H9 (cell line): ENCODE results near the gene FBH1. TPM values are rescaled to one million over a fixed set of nuclear protein-coding genes. Genes with fewer than 3 reads are reported as not detected.

ENCODE experiments used
- DNase-seq: peaks from one replicate; pipeline ENCODE4 v3.0.0-alpha.2; 2017
- H2AFZ ChIP-seq: one replicate; pipeline ENCODE4 v1.6.1; 2013; ENCODE audit warnings: mild to moderate bottlenecking, low read length, control low read depth, moderate library complexity
- H2AK5ac ChIP-seq: 2 replicates; pipeline ENCODE4 v1.6.1; 2013; ENCODE audit warnings: low read length, control low read depth, mixed read lengths; ENCODE audit not compliant: insufficient read length
- H2BK120ac ChIP-seq: one replicate; pipeline ENCODE4 v1.6.1; 2013; ENCODE audit warnings: low read depth, mild to moderate bottlenecking, low read length, control low read depth, inconsistent platforms; ENCODE audit not compliant: poor library complexity, severe bottlenecking
- H2BK12ac ChIP-seq: 2 replicates; pipeline ENCODE4 v1.6.1; 2013; ENCODE audit warnings: low read length, control low read depth, mixed read lengths, low read depth; ENCODE audit not compliant: insufficient read length
- H2BK15ac ChIP-seq: 2 replicates; pipeline ENCODE4 v1.6.1; 2013; ENCODE audit warnings: low read depth, low read length, control low read depth
- H2BK20ac ChIP-seq: one replicate; pipeline ENCODE4 v1.6.1; 2013; ENCODE audit warnings: low read depth, mild to moderate bottlenecking, low read length, control low read depth, inconsistent platforms; ENCODE audit not compliant: poor library complexity, severe bottlenecking
- H2BK5ac ChIP-seq: 2 replicates; pipeline ENCODE4 v1.6.1; 2013; ENCODE audit warnings: low read length, control low read depth, mixed read lengths; ENCODE audit not compliant: insufficient read length
- H3K14ac ChIP-seq: 2 replicates; pipeline ENCODE4 v1.6.1; 2013; ENCODE audit warnings: low read length, control low read depth; ENCODE audit not compliant: insufficient read depth
- H3K18ac ChIP-seq: 2 replicates; pipeline ENCODE4 v1.6.1; 2013; ENCODE audit warnings: low read depth, mild to moderate bottlenecking, mixed read lengths, low read length, control low read depth; ENCODE audit not compliant: insufficient read length
- H3K23ac ChIP-seq: 2 replicates; pipeline ENCODE4 v1.6.1; 2013; ENCODE audit warnings: low read length, control low read depth, mixed read lengths, low read depth; ENCODE audit not compliant: insufficient read length
- H3K23me2 ChIP-seq: 2 replicates; pipeline ENCODE4 v1.6.1; 2013; ENCODE audit warnings: low read depth, mild to moderate bottlenecking, mixed read lengths, low read length, control low read depth; ENCODE audit not compliant: insufficient read length, poor library complexity, severe bottlenecking
- H3K27ac ChIP-seq: 2 replicates; pipeline ENCODE4 v1.5.1; 2013; ENCODE audit warnings: low read length, control low read depth, mixed read lengths, low read depth; ENCODE audit not compliant: insufficient read length
- H3K27me3 ChIP-seq: 2 replicates; pipeline ENCODE4 v1.6.1; 2013; ENCODE audit warnings: low read length, control low read depth, inconsistent platforms; ENCODE audit not compliant: insufficient read depth
- H3K4ac ChIP-seq: 2 replicates; pipeline ENCODE4 v1.6.1; 2013; ENCODE audit warnings: low read depth, mild to moderate bottlenecking, control low read depth, inconsistent platforms, low read length, moderate library complexity
- H3K4me1 ChIP-seq: 2 replicates; pipeline ENCODE4 v1.6.1; 2013; ENCODE audit warnings: low read length, control low read depth, inconsistent platforms; ENCODE audit not compliant: insufficient read depth
- H3K4me2 ChIP-seq: 2 replicates; pipeline ENCODE4 v1.6.1; 2013; ENCODE audit warnings: low read length, control low read depth, mixed read lengths; ENCODE audit not compliant: insufficient read length, insufficient read depth
- H3K56ac ChIP-seq: 2 replicates; pipeline ENCODE4 v1.6.1; 2013; ENCODE audit warnings: low read depth, mild to moderate bottlenecking, mixed read lengths, low read length, control low read depth; ENCODE audit not compliant: insufficient read length
- H3K79me1 ChIP-seq: 2 replicates; pipeline ENCODE4 v1.6.1; 2013; ENCODE audit warnings: low read depth, mild to moderate bottlenecking, moderate library complexity, low read length, control low read depth, inconsistent platforms; ENCODE audit not compliant: insufficient read depth, poor library complexity, severe bottlenecking
- H3K79me2 ChIP-seq: 2 replicates; pipeline ENCODE4 v1.6.1; 2013; ENCODE audit warnings: low read length, control low read depth, inconsistent platforms; ENCODE audit not compliant: insufficient read depth
- H3K9ac ChIP-seq: 2 replicates; pipeline ENCODE4 v1.6.1; 2013; ENCODE audit warnings: low read length, control low read depth, mixed read lengths; ENCODE audit not compliant: insufficient read length; ENCODE audit errors: extremely low read depth
- H3K9me3 ChIP-seq: one replicate; pipeline ENCODE4 v1.6.1; 2013; ENCODE audit warnings: low read depth, low read length, inconsistent platforms; ENCODE audit not compliant: control insufficient read depth
- H3T11ph ChIP-seq: one replicate; pipeline ENCODE4 v1.6.1; 2013; ENCODE audit warnings: mild to moderate bottlenecking, low read length, control low read depth, inconsistent platforms
- H4K20me1 ChIP-seq: one replicate; pipeline ENCODE4 v1.6.1; 2013; ENCODE audit not compliant: control insufficient read depth, insufficient read length, insufficient read depth
- H4K5ac ChIP-seq: 2 replicates; pipeline ENCODE4 v1.6.1; 2013; ENCODE audit warnings: low read depth, mild to moderate bottlenecking, mixed read lengths, low read length, control low read depth; ENCODE audit not compliant: insufficient read length
- H4K8ac ChIP-seq: replicated peaks from 2 replicates; pipeline ENCODE4 v1.6.1; 2013; ENCODE audit warnings: low read length, control low read depth, mixed read lengths, low read depth; ENCODE audit not compliant: insufficient read length
- H4K91ac ChIP-seq: 2 replicates; pipeline ENCODE4 v1.6.1; 2013; ENCODE audit warnings: low read depth, mild to moderate bottlenecking, moderate library complexity, mixed read lengths, low read length, control low read depth; ENCODE audit not compliant: insufficient read length
- H3K27ac Mint-ChIP-seq, 3 experiments: 2 replicates in 2 of 3; 3 replicates in 1 of 3; pipeline ENCODE4 v1.8.0; 2020 to 2021; ENCODE audit warnings: mixed read lengths in 3 of 3, mild to moderate bottlenecking in 1 of 3, moderate library complexity in 1 of 3
- H3K27me3 Mint-ChIP-seq: 2 replicates; pipeline ENCODE4 v1.8.0; 2021; ENCODE audit warnings: low read depth, mild to moderate bottlenecking, moderate library complexity, mixed read lengths
- H3K36me3 Mint-ChIP-seq, 3 experiments: 2 replicates in 2 of 3; 3 replicates in 1 of 3; pipeline ENCODE4 v1.8.0; 2020 to 2021; ENCODE audit warnings: low read depth in 3 of 3, mixed read lengths in 3 of 3; ENCODE audit not compliant: insufficient read depth in 1 of 3
- H3K4me1 Mint-ChIP-seq, 2 experiments: 2 replicates each; pipeline ENCODE4 v1.8.0; 2020; ENCODE audit warnings: mixed read lengths in 2 of 2
- H3K4me3 Mint-ChIP-seq, 2 experiments: 2 replicates in 1 of 2; 3 replicates in 1 of 2; pipeline ENCODE4 v1.8.0; 2020 to 2021; ENCODE audit warnings: mild to moderate bottlenecking in 2 of 2, mixed read lengths in 2 of 2, moderate library complexity in 1 of 2
- H3K9me3 Mint-ChIP-seq, 2 experiments: 2 replicates in 1 of 2; 3 replicates in 1 of 2; pipeline ENCODE4 v1.8.0; 2020; ENCODE audit warnings: mild to moderate bottlenecking in 2 of 2, mixed read lengths in 2 of 2, moderate library complexity in 1 of 2
- WGBS: extraction: QIAGEN DNeasy Blood & Tissue Kit; methylation state at CpG from one replicate; pipeline ENCODE4 v1.1.7; 2013; ENCODE audit warnings: missing lambda C conversion rate, low lambda C conversion rate, mixed read lengths; ENCODE audit not compliant: insufficient read length; ENCODE audit errors: extremely low coverage; 5-methylcytosine and 5-hydroxymethylcytosine counted together
- total RNA-seq: library from RNA; stranded (reverse); gene quantifications from 2 replicates; pipeline ENCODE4 v1.2.1, GENCODE V29; 2021
- TF ChIP-seq, protein P1 (sequence below): fragments of 200-600 bp; sonication (generic); conservative IDR thresholded peaks from 3 replicates; pipeline ENCODE4 v1.8.0; 2021; ENCODE audit warnings: antibody characterized with exemption, mild to moderate bottlenecking

The FBH1 gene
- total RNA-seq, 1 experiment from 2014 or later: 52.2 TPM

DNA sequence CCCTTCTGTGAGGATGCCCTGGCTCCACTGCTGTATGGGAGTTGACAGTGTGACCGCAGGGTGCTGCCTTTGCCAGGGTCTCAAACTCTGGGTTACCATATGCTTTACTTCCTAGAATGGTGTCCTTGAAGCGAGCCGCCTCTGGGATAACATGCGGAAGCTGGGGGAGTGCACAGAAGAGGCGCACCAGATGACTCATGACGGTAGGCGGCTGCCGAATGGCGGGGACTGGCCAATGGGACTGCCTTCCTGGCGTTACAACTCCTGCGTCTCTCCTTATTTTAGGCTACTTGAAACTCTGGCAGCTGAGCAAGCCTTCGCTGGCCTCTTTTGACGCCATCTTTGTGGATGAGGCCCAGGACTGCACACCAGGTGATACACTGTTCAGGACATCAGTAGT, 27.3 kb downstream of the FBH1 start:
- Mint-ChIP-seq H3K4me1 (no peaks in the 10 kb centered on the region), H3K9me3 (no peaks in the 10 kb centered on the region), H3K27me3 (no peaks in the 10 kb centered on the region), H3K27ac (no peak overlapping the region), H3K36me3 (peaks cover 48 to 95% (median 83%) of the 10 kb centered on the region in 3 experiments), H3K4me3 (no peak overlapping the region)
- Histone ChIP-seq H3K79me2 (no peaks in the 10 kb centered on the region), H3K9ac (no peak overlapping the region), H4K5ac (no peak overlapping the region), H3K23me2 (no peaks in the 10 kb centered on the region), H4K20me1 (no peaks in the 10 kb centered on the region), H3K18ac (no peak overlapping the region), H4K91ac (no peak overlapping the region), H2BK20ac (no peak overlapping the region), H2BK15ac (no peak overlapping the region), H3K4me2 (no peak overlapping the region), H2BK12ac (no peak overlapping the region), H3T11ph (no peak overlapping the region), H3K27me3 (no peaks in the 10 kb centered on the region), H4K8ac (no peak overlapping the region), H3K4me1 (no peaks in the 10 kb centered on the region), H2AFZ (no peak overlapping the region), H3K4ac (no peak overlapping the region), H3K79me1 (no peaks in the 10 kb centered on the region), H3K14ac (no peak overlapping the region), H3K9me3 (no peaks in the 10 kb centered on the region), H2BK120ac (no peak overlapping the region), H2BK5ac (no peak overlapping the region), H3K23ac (no peak overlapping the region), H3K27ac (no peak overlapping the region), H3K56ac (no peak overlapping the region), H2AK5ac (no peak overlapping the region)
- no peak for DNase-seq
- WGBS: no CpG with 5 or more reads among the region's 13 CpGs
- TF ChIP-seq, protein P1, sequence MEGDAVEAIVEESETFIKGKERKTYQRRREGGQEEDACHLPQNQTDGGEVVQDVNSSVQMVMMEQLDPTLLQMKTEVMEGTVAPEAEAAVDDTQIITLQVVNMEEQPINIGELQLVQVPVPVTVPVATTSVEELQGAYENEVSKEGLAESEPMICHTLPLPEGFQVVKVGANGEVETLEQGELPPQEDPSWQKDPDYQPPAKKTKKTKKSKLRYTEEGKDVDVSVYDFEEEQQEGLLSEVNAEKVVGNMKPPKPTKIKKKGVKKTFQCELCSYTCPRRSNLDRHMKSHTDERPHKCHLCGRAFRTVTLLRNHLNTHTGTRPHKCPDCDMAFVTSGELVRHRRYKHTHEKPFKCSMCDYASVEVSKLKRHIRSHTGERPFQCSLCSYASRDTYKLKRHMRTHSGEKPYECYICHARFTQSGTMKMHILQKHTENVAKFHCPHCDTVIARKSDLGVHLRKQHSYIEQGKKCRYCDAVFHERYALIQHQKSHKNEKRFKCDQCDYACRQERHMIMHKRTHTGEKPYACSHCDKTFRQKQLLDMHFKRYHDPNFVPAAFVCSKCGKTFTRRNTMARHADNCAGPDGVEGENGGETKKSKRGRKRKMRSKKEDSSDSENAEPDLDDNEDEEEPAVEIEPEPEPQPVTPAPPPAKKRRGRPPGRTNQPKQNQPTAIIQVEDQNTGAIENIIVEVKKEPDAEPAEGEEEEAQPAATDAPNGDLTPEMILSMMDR: no peak
